Tibial artery (tissue), 4 donors: ENCODE measurements around the gene KIRREL3.

Source experiments
- DNase-seq, 2 donors: peaks; one replicate each; pipeline ENCODE4 v3.0.0-alpha.2; 2019
- H3K27ac ChIP-seq, 2 donors: fragments of 200-600 bp; sonication (generic) in 1 of 2; 1 replicate in 1 of 2; 2 replicates in 1 of 2; pipeline ENCODE4 v1.5.1; 2018 to 2019; ENCODE audit warnings: mild to moderate bottlenecking in 1 of 2
- H3K27me3 ChIP-seq, 2 donors: fragments of 200-600 bp; sonication (generic) in 1 of 2; one replicate each; pipeline versions ENCODE4 v1.5.1 to v1.6.0; 2016 to 2019
- H3K36me3 ChIP-seq, 3 donors: fragments of 200-600 bp; sonication (generic) in 2 of 3; one replicate each; pipeline ENCODE4 v1.5.1; 2016 to 2019; ENCODE audit warnings: mild to moderate bottlenecking in 2 of 3
- H3K4me1 ChIP-seq, 4 donors: fragments of 200-600 bp; sonication (generic) in 2 of 4; 1 replicate in 3 of 4; 2 replicates in 1 of 4; pipeline ENCODE4 v1.5.1; 2016 to 2019
- H3K4me3 ChIP-seq, 2 donors: fragments of 200-600 bp; sonication (generic) in 1 of 2; 1 replicate in 1 of 2; 2 replicates in 1 of 2; pipeline ENCODE4 v1.5.1; 2018 to 2019; ENCODE audit warnings: mild to moderate bottlenecking in 2 of 2
- H3K9me3 ChIP-seq, 3 donors: fragments of 200-600 bp; sonication (generic) in 1 of 3; one replicate each; pipeline ENCODE4 v1.5.1; 2016 to 2019
- intact Hi-C: fragments of 100-400 bp; cut with DNase I; formaldehyde crosslinking; loops from one replicate; pipeline ENCODE4 v1.15.0; 2023; ENCODE audit warnings: low total_unique reads
- TF ChIP-seq, protein P1 (sequence below), 2 experiments: fragments of 200-600 bp in 1 of 2; fragments of 450-650 bp in 1 of 2; IDR thresholded peaks; one replicate each; pipeline ENCODE4 v1.5.1; 2017 to 2019; ENCODE audit warnings: antibody characterized with exemption in 2 of 2, mild to moderate bottlenecking in 1 of 2, moderate library complexity in 1 of 2

The KIRREL3 gene

GRCh38 chr11:127000291-127000968 lies at the start of gene KIRREL3:
KIRREL3 (minus strand) TSS chr11:127000770.
- H3K9me3 ChIP-seq = no peaks in the 10 kb centered on the region
- no peak for DNase-seq
- peak within 1 kb of the TSS; percentile 14 to 34 for H3K4me3 ChIP-seq
- no peak within 1 kb of the TSS for H3K27ac ChIP-seq
- peaks cover 0 to 81% of the 10 kb centered on the region in 2 donors for H3K27me3 ChIP-seq
- peaks cover 0 to 19% (median 16%) of the 10 kb centered on the region in 4 donors for H3K4me1 ChIP-seq
- intact Hi-C loops = no loop called here
- TF ChIP-seq, protein P1, sequence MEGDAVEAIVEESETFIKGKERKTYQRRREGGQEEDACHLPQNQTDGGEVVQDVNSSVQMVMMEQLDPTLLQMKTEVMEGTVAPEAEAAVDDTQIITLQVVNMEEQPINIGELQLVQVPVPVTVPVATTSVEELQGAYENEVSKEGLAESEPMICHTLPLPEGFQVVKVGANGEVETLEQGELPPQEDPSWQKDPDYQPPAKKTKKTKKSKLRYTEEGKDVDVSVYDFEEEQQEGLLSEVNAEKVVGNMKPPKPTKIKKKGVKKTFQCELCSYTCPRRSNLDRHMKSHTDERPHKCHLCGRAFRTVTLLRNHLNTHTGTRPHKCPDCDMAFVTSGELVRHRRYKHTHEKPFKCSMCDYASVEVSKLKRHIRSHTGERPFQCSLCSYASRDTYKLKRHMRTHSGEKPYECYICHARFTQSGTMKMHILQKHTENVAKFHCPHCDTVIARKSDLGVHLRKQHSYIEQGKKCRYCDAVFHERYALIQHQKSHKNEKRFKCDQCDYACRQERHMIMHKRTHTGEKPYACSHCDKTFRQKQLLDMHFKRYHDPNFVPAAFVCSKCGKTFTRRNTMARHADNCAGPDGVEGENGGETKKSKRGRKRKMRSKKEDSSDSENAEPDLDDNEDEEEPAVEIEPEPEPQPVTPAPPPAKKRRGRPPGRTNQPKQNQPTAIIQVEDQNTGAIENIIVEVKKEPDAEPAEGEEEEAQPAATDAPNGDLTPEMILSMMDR (IDR thresholded peaks at IDR 0.05) = no peak
- no peaks in the 10 kb centered on the region for H3K36me3 ChIP-seq

GRCh38 chr11:127050186-127050585 lies 49.6 kb upstream of the KIRREL3 start:
- DNase-seq = no peak
- H3K9me3 ChIP-seq = no peaks in the 10 kb centered on the region
- H3K4me3 ChIP-seq = no peak overlapping the region

DNA sequence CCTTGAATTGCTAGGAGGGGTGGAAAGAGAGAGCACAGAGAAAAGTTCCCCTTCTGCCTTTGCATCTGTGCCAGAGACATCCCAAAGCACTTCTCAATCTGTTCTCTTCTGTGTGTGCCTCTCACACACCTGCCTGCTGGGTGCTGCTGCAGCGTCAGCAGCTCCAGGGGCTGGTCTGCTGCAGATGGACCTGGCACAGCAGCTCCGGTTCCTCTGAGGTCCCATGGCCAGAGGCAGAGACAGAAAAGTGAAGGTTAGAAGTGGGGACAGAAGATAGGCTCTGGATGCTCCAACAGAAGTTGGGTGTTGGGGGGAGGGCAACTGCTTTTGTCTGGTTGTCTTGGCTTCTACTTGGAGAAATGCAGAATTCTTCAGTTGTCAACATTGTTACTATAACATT lies 48.9 kb upstream of the KIRREL3 start:
- no peaks in the 10 kb centered on the region for H3K27me3 ChIP-seq
- TF ChIP-seq, protein P1 (IDR thresholded peaks at IDR 0.05) = no peak
- H3K36me3 ChIP-seq = no peaks in the 10 kb centered on the region
- no peaks in the 10 kb centered on the region for H3K9me3 ChIP-seq
- no peak overlapping the region for H3K4me3 ChIP-seq
- intact Hi-C loops = no loop called here
- DNase-seq = no peak
- H3K27ac ChIP-seq = no peak overlapping the region
- no peaks in the 10 kb centered on the region for H3K4me1 ChIP-seq

More at GRCh38 chr11:127050186-127050585, 49.6 kb upstream of the KIRREL3 start:
- intact Hi-C loops = no loop called here
- no peaks in the 10 kb centered on the region for H3K4me1 ChIP-seq
- H3K36me3 ChIP-seq = no peaks in the 10 kb centered on the region
- H3K27me3 ChIP-seq = no peaks in the 10 kb centered on the region
- TF ChIP-seq, protein P1 (IDR thresholded peaks at IDR 0.05) = no peak
- H3K27ac ChIP-seq = no peak overlapping the region

DNA sequence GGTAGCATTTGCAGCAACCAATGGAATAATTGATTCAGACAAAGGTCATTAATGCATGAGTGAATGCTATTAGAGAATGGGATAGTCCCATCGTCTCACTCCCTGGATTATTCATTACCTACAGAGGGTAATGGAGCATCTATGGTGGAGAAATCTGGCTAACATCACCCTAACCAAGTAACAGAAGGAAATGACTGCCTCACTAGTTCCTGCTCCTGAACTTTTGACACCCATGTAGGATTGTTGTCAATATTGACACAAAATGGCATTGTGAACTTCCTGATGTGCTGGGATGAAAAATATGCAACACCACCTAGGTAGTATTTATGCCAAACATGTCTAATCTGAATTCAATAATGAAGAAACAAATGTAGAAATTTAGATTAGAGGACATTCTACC lies 44.0 kb upstream of the KIRREL3 start:
- H3K4me3 ChIP-seq = no peak overlapping the region

GRCh38 chr11:127042445-127042844 lies 41.9 kb upstream of the KIRREL3 start:
- TF ChIP-seq, protein P1 (IDR thresholded peaks at IDR 0.05) = no peak
- intact Hi-C loops = no loop called here

More for the DNA sequence above, 44.0 kb upstream of the KIRREL3 start:
- H3K36me3 ChIP-seq = no peaks in the 10 kb centered on the region
- intact Hi-C loops = no loop called here
- H3K27me3 ChIP-seq = no peaks in the 10 kb centered on the region
- TF ChIP-seq, protein P1 (IDR thresholded peaks at IDR 0.05) = no peak
- H3K27ac ChIP-seq = no peak overlapping the region
- no peak for DNase-seq
- H3K4me1 ChIP-seq = no peaks in the 10 kb centered on the region
- H3K9me3 ChIP-seq = no peaks in the 10 kb centered on the region

More at GRCh38 chr11:127042445-127042844, 41.9 kb upstream of the KIRREL3 start:
- no peaks in the 10 kb centered on the region for H3K27me3 ChIP-seq
- no peak overlapping the region for H3K27ac ChIP-seq
- no peaks in the 10 kb centered on the region for H3K36me3 ChIP-seq
- DNase-seq = no peak
- no peaks in the 10 kb centered on the region for H3K9me3 ChIP-seq
- H3K4me3 ChIP-seq = no peak overlapping the region
- H3K4me1 ChIP-seq = no peaks in the 10 kb centered on the region
